PFSK-1 (cell line): ENCODE data around the gene ROBO2.

Experiments
- FOXP2 ChIP-seq: optimal IDR thresholded peaks from 2 replicates; pipeline ENCODE3; 2011; ENCODE audit warnings: borderline replicate concordance, control low read depth, inconsistent platforms; ENCODE audit not compliant: insufficient read depth; ENCODE audit errors: extremely low read length, extremely low read depth
- POLR2AphosphoS5 ChIP-seq: IDR thresholded peaks from 2 replicates; pipeline ENCODE4 v1.6.1; 2012; ENCODE audit warnings: low read depth, mild to moderate bottlenecking, control low read depth, low read length, moderate library complexity
- REST ChIP-seq, 2 experiments: IDR thresholded peaks; 2 replicates each; pipeline versions ENCODE4 v1.6.1 to v1.8.0; 2011 to 2012; ENCODE audit warnings: low read depth in 2 of 2, low read length in 2 of 2, control low read depth in 1 of 2, inconsistent platforms in 1 of 2, mild to moderate bottlenecking in 1 of 2, moderate library complexity in 1 of 2; ENCODE audit not compliant: insufficient read depth in 1 of 2

- TF ChIP-seq POLR2AphosphoS5 (no peak), FOXP2 (no peak), REST (IDR thresholded peaks at IDR 0.05; ENCODE audit: insufficient read depth in 1 of 2, low read depth in 2 of 2, low read length in 2 of 2) (no peak)
Observed at GRCh38 chr3:77081240-77081661, 41.4 kb downstream of the ROBO2 start.
